ENCODE results near the gene FAM117B.
"Not testable (repeated sequence)": the region's sequence is repeated elsewhere in the genome, so short reads cannot be mapped to it uniquely, and the experiment has no call there.

The FAM117B gene

GRCh38 chr2:202639231-202639630 is 4.5 kb downstream of the FAM117B start:
- DNase-seq = peak in 1 of 2 donors; percentile 63

DNA sequence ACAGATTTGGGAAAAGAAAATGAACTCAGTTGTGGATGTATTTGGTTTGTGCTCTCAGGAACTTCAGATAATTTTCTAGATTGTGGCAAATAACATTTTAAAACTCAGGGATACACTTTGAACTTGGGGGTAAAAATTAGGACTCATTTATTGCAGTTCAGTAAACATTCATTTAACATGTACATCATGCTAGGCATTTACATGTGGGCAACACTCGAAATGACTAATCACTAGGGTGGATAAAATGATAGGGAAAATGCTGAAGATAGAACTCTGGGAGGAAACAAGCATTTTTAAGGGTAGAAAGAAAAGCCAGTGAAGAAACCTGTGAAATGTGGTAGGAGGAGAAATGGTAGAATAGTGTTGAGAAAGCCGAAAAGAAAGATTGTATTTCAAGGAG is 7.8 kb downstream of the FAM117B start:
- DNase-seq = no peak

- peak in 1 of 2 donors; percentile 59 for DNase-seq
Observed at GRCh38 chr2:202643012-202643858, 8.5 kb downstream of the FAM117B start.

DNA sequence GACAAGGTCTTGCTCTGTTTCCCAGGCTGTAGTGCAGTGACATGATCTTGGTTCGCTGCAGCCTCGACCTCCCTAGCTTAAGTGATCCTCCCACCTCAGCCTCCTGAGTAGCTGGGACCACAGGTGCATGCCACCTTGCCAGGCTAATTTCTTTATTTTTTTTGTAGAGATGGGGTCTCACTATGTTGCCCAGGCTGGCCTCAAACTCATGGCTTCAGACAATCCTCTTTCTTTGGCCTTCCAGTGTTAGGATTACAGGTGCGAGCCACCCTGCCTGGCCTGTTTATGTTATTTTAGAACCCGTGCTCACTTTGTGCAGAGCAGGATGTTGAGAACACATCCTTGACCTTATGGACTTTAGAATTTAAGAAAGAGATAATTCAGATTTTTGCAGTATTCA is 17.4 kb downstream of the FAM117B start:
- no peak for DNase-seq

DNA sequence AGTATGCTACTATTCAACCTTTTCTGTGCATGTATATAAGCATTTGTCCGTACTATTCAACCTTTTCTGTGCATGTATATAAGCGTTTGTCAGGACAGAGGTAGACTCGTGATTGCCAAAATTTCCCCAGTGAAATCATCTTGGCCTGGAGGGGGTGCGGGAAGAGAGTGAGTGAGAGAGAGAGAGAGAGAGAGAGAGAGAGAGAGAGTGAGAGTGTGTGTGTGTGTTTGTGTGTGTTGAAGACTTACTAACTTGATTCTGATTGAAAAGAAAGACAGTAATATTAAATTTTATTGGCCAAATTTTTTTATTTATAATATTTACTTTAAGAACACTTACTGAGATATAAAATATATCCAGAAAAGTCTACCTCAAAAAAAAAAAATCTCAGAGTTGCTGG is 19.1 kb downstream of the FAM117B start:
- DNase-seq = no peak

- no peak for DNase-seq
Observed at GRCh38 chr2:202657876-202658275, 23.1 kb downstream of the FAM117B start.

DNA sequence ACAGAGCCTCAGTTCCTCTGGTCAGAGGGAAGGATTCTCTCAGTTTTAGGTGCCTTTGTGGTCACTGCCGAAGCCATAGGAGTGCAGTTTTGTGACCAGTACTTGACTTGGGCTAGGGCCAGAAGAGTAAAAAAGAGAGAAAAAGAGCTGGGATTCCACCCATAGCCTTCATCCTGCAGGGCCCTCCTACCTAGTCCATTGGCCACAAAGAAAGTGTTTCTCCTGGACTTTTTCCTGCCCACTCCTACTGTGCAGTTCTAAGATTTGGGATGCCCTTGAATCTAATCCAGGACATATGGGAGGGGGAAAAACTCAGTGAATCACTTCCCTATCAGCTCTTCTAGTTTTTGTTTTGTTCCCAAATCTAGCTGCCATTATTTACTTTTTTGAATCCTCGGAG is 26.0 kb downstream of the FAM117B start:
- DNase-seq = no peak

DNA sequence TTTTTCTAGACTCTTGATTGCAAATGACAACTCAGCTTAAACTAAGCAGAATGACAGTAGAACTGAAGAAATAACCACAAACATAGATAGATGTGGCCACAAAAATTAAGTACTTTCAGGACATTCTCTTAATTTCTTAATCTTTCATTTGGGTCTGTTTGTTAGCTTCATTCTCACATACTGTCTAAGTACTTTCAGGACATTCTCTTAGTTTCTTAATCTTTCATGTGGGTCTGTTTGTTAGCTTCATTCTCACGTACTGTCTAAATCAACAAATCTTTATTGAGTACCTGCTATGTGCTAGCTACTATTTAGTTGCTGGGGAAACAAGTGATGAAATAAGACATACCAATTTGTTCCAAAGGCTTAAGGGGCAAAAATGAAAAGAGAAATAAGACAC is 35.1 kb downstream of the FAM117B start:
- DNase-seq = peak in 1 of 2 donors; percentile 39

DNA sequence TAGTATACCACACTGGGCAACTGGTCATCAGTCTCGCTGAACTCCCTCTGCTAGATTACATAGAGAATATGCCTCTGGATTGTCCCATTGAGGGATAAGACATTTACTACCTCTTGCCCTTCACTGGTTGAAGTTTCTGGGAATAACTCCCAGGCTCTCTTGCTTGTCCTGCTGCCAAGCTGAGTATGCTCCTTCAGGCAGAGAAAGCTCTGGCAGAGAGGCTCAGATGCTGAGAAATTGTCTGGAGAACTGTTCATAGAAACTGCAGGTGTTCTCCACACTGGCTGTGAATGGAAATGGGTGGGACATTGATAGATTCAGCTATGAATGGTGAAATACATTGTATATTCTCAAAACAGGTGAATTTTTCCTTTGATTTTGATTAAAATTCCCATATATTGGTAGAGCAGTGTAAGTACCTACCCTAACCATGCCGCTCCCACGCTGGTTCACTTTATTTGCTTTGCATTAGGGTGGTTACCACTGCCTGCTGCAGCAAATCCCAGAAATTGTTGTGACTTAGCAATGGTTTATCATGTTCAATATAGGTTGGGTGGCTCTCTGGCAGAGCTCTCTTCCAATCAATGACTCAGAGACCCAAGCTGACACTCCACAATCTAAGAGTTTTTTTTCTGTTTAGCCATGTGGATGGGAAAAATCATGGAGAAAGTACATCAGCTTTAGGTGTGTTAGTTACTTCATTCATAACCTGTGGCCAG is 36.7 kb downstream of the FAM117B start:
- no peak for DNase-seq

GRCh38 chr2:202675097-202675496 is 40.3 kb downstream of the FAM117B start:
- DNase-seq = not testable (repeated sequence)

- DNase-seq = no peak
Observed at GRCh38 chr2:202679980-202680379, 45.2 kb downstream of the FAM117B start.

DNA sequence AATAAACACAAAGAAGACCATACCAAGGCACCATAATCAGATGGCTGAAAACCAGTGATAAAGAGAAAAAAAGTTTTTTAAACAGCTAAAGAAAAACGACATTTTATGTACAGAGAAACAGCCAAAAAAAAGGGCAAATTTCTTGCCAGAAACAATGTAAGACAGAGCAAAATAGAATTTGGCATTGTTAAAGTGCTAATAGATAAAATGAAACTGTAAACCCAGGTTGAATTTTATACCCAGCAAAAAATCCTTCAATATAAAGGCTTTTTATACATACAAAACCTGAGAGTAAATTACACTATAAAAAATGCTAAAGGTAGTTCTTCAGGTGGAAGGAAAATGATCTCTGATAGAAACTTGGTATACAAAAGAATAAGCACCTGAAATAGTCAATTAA is 45.7 kb downstream of the FAM117B start:
- no peak for DNase-seq

DNA sequence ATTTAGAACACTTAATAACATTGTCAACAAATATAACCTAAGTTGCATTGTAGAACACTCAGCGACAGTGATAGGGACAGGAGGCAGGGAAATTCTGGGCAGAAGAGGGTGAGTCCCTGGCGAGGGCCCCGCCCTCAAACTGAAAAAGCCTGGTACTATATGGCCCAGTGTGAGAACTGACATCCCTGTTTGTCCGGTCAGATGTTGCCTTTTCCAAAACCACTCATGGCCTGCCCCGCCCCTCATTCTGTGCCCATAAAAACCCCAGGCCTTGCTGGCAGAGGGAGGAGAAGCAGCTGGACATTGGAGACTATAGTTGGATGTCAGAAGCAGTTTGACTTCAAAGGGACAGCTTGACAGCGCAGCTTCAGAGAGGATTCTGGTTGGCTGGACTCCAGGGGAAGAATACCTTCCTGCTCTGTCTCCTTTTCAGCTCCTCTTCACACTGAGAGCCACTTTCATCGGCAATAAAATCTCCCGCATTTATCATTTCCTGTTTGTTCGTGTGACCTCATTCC is 47.0 kb downstream of the FAM117B start:
- no peak for DNase-seq

DNA sequence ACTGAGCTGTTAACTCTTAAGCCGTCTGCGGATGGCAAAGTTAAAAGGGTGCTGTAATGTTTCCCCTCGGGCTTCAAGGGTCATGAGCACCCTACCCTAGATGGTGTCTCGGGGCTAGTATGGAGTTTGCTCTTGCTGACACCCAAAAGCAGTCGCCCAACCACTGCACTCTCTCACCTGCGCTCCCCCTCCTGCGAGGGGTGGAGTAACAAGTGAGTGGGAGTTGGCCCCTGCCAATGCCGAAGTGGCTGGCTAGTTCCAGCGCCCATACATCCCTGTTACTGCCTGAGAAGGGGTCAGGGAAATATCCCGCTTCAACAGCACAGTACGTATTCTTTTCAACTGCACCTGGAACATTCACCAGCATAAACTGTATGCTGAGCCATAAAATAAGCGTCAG is 47.5 kb downstream of the FAM117B start:
- no peak for DNase-seq

- no peak for DNase-seq
Observed at GRCh38 chr2:202687276-202687675, 52.5 kb downstream of the FAM117B start.

- DNase-seq = no peak
Observed at GRCh38 chr2:202689459-202689858, 54.7 kb downstream of the FAM117B start.

GRCh38 chr2:202689898-202690297 is 55.1 kb downstream of the FAM117B start:
- DNase-seq = no peak

- no peak for DNase-seq
Observed at GRCh38 chr2:202690321-202690900, 55.6 kb downstream of the FAM117B start.

DNA sequence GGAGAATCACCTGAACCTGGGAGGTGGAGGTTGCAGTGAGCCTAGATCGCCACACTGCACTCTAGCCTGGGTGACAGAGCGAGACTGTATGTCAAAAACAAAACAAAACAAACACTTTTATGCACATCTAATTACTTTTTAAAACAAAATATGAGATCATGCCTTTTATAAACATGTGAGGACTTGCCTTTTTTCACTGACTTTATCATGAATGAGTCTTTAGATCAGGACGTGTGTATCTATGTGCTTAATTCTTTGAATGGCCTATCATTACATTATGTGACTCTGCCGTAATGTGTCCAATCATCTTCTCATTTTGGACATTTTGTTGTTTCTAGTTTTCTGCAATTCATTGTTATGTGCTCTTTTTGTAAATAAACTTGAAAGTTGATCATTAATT is 58.7 kb downstream of the FAM117B start:
- DNase-seq = no peak

DNA sequence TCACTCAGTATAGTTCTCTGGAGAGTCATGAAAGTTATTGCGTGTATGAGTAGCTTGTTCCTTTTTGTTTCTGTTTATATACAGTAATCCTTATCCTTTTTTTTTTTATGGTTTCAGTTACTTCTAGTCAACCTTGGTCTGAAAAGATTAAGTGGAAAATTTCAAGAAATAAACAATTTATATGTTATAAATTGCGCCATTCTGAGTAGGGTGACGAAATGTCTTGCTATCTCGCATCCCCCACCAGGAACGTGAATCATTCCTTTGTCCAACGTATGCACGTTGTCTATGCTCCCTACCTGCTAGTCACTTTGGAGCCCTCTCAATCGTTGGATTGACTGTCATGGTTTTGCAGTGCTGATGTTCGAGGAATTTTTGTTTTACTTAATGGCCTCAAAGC is 60.4 kb downstream of the FAM117B start:
- DNase-seq = no peak

GRCh38 chr2:202700075-202700901 is 65.5 kb downstream of the FAM117B start:
- DNase-seq = peak in 1 of 2 donors; percentile 30

- DNase-seq = no peak
Observed at GRCh38 chr2:202703091-202703490, 68.3 kb downstream of the FAM117B start.

- no peak for DNase-seq
Observed at GRCh38 chr2:202704248-202704647, 69.5 kb downstream of the FAM117B start.

Measured in CD4-positive, alpha-beta T cell treated with Interleukin-4 for 1 hour (primary cell).